Nucleus accumbens (tissue), 56 donors: ENCODE measurements around the gene NR2F2.

Source experiments
- DNase-seq, 56 donors: peaks; one replicate each; lab custom pipeline; 2025; lab: John Stamatoyannopoulos, UW

Gene NR2F2

GRCh38 chr15:96340598-96341512 is 10.4 kb downstream of the NR2F2 start:
- peak in 7 of 56 donors; percentile 11 to 63 (median 27) for DNase-seq

- DNase-seq, result no peak
These were observed 11.3 kb downstream of the NR2F2 start for GRCh38 chr15:96341513-96342405.

- DNase-seq, result no peak
These were observed 12.1 kb downstream of the NR2F2 start for GRCh38 chr15:96342406-96343112.

- DNase-seq, result no peak
These were observed 12.9 kb downstream of the NR2F2 start for GRCh38 chr15:96343113-96344059.

- no peak for DNase-seq
These were observed 13.7 kb downstream of the NR2F2 start for GRCh38 chr15:96344060-96344705.

- DNase-seq, result no peak
These were observed 14.4 kb downstream of the NR2F2 start for GRCh38 chr15:96344706-96345559.

- DNase-seq, result peak in 41 of 56 donors; percentile 2 to 81 (median 33)
These were observed 15.3 kb downstream of the NR2F2 start for GRCh38 chr15:96345560-96346399.

- no peak for DNase-seq
These were observed 16.0 kb downstream of the NR2F2 start for GRCh38 chr15:96346409-96346970.

- DNase-seq, result no peak
These were observed 16.9 kb downstream of the NR2F2 start for GRCh38 chr15:96347181-96348111.

GRCh38 chr15:96348112-96349027 is 17.9 kb downstream of the NR2F2 start:
- DNase-seq, result no peak

- no peak for DNase-seq
These were observed 18.7 kb downstream of the NR2F2 start for GRCh38 chr15:96349034-96349856.

GRCh38 chr15:96349857-96350720 is 19.6 kb downstream of the NR2F2 start:
- no peak for DNase-seq
